HG02759 (cell line): Measurements from ENCODE around the gene TBC1D4.
"Not testable (repeated sequence)": the region's sequence is repeated elsewhere in the genome, so short reads cannot be mapped to it uniquely, and the experiment has no call there.

ENCODE experiments used
- ATAC-seq: cut with Tn5 transposase; IDR thresholded peaks from one replicate; pipeline ENCODE4 v1.9.1; 2021; ENCODE audit warnings: mild to moderate bottlenecking, moderate library complexity; ENCODE audit not compliant: unreplicated experiment

Gene TBC1D4

DNA sequence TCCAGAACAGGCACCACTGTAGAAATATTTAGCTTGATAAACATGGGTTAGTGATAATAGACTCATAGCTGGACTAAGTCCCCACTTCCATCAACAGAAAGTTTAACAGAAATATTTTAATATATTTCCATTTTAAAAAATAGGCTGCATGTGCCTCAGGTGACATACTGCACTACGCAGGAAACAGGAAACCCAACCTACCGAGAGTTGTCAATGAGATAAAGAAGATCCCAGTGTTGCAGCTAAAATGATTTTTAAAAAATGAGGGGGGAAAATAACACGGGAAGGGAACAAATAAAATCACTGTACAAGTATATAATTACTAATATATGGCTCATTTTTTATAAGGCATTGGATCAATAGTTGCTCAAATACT is 154.8 kb downstream of the TBC1D4 start:
- peak; percentile 6 for ATAC-seq

DNA sequence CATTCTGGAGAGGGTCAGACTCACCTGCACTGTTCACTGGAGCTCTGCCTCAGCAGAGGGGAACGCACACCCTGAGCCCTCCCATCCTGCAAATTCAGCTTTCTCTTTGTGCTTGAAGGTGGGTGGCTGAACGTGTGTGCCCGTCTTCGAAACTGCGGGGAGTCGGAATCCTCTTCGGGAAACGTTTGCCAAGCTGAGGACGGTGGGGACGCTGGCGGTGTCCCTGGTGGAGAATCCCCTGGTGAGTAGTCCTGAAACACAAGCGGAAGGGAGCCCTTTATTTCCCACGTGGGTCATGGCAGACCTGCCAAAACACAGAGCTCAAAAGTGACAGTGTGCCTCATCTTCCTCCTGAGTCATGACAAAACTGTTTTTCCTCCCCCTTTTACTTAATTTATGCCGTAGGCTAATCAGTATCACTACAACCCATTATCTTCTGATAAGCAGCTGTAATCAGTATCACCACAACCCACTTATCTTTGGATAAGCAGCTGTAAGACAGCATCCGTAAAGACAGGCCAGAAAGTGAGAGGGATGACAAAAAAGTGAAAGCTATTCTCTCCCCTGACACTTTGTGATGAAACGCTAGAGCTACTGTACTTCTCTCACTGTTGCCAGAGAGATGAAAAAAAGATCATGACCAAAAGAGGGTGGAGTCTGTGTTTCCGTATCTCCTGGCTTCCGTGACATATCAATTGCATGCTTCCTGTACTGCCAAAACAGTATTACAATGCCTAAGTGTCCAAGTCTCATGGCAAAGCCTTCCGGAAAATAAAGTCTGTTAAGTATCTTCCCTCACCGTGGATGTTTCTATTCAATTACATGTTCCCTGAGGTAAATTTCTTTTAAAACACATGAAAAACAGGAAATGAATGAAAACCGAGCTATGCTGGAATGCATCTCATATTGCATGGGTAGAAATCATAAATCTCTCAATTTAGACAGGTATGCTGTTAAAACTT is 155.5 kb downstream of the TBC1D4 start:
- peak; percentile 89 for ATAC-seq

DNA sequence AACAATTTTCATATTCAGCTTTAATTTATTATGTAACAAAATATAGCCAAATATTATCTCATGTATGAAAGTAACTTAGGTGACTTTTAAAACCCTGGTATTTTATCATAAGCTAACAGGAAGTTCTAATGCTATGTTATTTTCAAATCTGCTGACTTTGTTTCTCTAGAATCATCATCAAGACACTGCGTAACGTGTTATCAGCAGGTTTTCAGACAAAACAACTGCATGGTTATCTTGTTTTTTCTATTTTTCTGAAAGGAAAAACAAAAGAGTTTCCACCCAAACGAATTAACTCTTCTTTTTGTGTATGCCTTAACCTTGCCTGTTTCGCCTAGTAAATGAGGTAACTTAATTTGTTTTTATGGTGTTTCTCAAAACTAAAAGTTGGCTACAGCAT is 156.3 kb downstream of the TBC1D4 start:
- ATAC-seq, result no peak

DNA sequence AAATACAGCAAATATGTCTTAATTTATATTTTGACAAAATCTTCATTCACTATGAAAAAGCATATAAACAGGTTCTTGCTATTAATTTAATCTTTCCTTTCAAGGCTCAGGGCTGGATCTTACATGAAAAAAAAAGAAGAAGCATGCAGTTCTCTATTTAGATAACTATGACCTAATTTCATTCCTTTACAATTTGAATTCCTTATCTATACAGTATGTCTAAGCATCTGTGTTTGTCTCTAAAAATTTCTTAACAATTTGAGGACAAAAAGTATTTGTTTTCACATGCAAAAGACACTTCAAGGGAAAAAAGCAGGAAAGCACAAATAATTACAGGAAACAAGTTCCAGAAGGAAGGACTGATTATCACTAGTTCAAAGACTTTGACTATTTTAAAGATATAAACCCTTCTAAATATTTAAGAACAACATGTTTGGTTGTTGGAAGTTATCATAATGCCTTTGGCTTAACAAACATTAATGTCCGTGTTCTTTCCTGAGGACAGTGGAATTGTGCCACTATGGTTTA is 157.5 kb downstream of the TBC1D4 start:
- no peak for ATAC-seq

DNA sequence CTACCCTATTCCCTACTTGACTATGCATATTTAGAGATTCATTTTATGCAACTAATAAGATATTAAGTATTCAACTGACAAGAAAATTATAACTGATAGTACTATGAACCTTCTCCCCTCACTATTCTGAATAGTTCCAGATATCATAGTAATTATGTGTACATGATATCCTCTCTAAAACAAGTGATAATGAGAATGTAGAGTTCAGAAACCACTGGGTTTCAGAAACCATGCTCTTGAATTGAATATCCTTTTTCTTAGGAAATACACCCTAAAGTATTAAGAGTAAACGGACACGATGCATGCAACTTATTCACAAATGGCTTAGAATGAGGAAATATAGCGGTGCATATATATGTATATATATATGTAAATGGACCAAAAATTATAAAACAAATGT is 160.9 kb downstream of the TBC1D4 start:
- ATAC-seq, result no peak

DNA sequence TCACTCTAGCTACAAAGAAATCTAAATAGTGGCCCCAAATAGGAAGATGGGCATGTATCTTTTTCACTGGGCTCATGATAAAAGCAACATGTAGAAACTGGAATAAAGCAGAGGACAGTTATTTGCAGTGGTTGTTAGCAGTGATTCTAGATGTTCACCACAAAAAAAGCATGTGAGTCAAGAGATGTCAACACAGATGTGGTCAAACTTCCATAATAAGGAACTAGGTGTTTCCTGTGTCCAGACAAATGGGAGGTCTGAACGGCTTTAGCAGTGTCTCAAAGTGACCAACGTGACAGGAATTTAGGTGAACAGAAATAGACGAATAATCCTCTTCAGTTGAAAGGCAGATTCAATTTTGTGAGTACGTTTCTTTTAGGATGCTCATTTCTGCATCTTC is 162.7 kb downstream of the TBC1D4 start:
- ATAC-seq, result no peak

DNA sequence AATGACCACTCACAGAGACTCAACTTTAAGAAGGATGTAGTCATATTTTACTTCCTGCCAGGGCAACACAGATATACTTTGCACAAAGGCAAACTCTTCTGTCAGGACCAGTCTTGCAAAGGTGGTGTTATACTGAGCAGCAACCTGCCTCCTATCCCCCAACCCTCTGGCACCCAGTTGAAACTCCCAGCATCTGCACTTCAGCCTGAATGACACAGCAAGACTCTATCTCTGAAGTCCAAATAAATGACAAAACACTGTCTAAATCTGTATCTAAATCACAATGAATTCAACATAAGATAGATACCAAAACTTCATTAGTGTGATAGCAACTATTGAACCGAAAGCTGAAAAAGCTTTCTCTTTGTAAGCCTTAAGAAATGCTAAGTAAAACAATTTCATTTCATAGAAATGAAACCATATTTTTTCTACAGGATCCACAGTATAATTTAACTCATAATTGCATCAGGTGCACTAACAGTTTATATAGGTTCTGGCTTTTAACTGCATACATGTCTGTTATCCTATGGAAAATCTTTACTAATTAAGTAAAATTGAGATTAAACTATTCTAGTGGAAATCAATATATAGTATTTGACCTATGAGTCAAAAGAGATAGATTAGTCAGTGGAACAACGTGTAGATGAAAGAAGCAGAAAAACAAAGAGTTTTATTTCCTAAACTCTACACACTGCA is 163.7 kb downstream of the TBC1D4 start:
- ATAC-seq, result no peak

DNA sequence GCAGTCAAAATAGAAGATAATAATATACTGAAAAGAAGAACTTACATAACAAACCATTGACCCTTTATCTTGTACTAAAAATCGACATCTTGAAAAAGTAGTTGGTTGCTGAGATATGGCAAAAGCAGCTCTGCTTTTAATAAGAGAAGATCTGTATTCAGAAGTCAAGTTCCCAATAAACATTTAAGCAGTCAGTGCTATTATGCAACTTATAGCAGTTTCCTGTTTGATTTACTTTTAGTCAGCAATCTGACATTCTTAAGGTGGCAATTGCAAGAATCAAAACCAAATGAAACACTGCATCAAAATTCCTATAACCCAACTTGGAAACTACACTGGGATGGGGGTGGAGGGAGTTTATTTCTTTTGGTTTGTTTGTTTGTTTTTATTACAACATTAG is 165.5 kb downstream of the TBC1D4 start:
- no peak for ATAC-seq

DNA sequence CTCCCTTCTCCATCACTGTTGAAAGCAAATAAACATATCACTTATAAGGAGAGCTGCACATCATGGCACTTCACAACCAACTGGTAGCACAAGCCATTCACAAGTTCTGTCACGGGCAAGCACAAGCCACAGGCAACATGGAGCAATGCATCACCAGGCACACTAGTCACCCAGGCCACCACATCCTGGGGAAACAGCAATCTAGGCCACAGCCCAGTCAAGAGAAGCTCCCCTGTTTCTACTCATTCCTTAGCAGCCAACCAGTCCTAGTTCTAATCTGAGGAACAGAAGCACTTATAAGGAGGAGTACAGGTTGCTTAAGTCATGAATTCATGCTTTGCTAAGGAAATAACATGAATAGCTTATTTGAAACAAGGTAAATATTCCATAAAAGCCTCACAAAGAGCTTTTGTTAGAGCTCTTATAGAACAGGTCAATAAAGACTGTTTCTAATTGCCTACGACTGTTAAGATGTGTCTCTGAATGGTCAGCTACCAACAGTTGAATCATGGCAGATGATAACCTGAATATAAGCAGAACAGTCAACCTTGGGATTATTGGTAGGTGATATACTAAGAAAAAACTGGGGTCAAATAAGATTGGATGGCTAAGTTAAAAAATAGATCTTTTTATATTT is 169.0 kb downstream of the TBC1D4 start:
- ATAC-seq, result peak; percentile 45

DNA sequence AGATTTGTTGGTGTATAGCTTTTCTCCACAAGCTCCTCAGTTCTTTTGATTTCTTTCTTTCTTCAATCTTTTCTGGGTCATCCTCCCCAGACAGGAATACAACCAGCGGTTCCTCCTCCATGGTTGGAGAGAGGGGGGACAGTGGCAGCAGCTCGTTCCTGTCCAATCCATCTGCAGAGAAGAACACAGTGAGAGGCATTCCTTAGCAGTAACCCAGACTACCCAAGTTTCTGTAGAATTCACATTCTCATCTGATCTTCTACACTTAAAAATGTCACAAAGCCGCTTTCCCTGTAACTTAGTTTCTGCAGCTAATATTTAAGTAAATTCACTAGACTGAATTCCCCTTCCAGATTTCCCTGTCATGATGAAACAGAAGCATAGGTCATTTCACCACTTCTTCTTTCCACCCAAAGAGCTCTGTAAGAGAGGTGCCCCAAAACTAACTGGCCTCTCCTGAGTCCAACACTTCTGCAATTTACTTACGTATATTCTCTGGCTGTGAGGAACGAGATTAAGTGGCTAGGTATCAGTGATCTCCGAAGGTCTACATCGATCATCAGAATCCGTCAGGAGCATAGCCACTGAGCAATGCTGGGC is 171.9 kb downstream of the TBC1D4 start:
- ATAC-seq, result peak; percentile 47

DNA sequence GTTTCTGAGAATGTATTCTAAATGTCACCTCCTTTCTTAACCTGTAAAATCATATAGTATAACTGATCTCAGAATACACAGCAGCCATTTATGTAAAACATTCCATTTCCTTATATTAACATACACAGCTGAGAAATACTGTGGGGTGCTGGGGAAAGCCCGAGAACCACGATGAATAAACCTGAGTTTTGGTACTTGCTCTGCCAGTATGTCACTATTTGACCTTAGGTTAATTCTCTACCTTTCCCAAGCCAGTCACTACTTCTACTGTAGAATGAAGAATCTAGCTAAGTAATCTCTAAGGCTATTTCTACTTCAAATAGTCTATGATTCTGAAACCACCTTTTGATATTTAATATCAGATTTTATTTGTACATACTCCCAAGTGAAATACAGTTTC is 173.7 kb downstream of the TBC1D4 start:
- peak; percentile 54 for ATAC-seq

DNA sequence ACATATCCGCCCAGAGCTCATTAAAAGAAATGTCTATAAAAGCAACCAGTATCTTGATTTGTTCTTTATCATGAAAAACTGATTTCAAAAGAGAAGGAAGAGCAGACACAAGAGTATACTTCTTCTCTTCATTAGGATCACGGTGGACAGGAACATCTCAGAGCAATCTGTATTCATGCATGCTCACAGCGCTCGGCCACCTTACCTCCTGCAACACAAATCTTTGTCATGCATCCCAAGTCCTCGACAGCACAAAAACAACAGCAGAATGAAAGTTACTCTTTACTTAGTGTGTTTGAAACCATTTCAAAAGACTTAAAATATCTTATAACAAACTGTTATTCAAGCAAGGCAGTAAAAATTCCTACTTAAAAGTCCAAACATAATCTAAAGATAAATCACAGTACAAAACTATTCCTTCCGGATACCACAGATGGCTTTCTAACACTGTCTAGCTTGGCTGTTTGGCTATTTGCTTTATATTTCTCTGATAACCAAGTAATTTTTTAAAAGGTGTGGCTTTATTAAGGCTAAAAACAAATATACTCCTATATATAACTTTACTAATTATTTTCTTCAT is 174.5 kb downstream of the TBC1D4 start:
- no peak for ATAC-seq

DNA sequence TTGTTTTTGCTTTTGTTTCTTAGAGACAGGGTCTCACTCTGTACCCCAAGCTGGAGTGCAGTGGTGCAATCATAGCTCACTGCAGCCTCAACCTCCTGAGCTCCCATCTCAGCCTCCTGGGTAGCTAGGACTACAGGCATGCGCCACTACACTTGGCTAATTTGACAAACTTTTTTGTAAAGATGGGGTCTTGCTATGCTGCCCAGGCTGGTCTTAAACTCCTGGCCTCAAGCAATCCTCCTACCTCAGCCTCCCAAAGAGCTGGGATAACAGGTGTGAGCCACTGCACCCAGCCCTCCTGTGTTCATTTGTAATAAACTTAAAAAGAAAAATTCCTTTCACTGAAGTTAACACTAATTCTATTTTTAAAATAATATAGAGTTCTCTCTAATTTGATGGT is 175.0 kb downstream of the TBC1D4 start:
- ATAC-seq, result not testable (repeated sequence)

DNA sequence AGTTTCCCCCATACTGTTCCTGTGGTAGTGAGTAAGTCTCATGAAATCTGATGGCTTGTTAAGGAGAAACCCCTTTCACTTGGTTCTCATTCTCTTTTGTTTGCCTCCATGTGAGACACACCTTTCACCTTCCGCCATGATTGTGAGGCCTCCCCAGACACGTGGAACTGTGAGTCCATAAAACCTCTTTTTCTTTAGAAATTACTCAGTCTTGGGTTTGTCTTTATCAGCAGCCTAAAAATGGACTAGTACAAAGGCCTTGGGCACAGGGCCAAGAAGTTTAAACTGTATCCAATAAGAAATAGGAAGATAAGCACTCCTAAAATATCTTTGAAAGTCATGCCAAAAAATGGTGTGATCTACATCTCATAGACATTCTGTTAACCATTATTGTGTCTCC is 176.9 kb downstream of the TBC1D4 start:
- ATAC-seq, result no peak

DNA sequence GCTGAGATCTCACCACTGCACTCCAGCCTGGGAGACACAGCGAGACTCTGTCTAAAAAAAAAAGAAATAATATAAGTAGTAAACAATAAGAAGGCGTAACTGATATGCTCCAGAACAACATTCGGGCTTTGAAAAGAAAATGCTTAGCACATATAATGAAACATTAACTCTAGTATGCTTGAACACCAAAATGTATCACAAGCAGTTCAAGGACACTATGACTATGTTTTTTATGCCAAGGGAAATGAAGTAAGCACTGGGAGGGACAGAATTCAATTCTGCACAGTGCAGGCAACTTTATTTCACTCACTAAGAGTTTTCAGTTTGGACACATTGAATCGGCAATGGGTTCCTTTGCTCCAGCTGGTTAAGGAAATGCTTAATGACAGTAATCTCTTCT is 178.7 kb downstream of the TBC1D4 start:
- ATAC-seq, result no peak

DNA sequence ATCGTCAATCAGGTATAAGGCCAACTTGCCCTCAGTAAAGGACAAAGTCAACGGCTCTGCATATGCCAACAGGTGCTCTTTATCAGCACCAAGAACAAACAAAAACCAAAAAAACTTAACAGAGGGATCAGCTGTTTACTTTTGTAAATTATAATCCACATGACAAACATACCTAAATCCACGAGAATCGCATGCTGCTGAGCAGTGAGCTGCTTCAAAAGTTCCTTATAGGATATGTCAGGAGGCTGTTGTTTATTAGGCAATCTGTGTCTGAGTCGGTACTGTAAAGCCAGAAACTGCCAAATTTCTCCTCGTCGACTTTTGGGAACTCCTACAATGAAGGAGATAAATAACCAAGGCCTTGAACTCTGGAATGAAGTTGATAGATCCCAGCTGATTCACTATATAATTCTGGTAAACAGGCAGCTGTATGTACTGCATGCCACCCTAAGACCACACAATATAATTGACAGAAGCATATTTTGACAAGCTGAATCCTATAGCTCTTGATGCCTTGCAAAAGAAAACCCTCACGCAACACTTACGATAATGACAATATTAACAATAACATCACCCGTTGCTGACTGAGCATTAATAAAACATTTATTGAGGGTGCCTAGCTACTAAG is 179.8 kb downstream of the TBC1D4 start:
- no peak for ATAC-seq

DNA sequence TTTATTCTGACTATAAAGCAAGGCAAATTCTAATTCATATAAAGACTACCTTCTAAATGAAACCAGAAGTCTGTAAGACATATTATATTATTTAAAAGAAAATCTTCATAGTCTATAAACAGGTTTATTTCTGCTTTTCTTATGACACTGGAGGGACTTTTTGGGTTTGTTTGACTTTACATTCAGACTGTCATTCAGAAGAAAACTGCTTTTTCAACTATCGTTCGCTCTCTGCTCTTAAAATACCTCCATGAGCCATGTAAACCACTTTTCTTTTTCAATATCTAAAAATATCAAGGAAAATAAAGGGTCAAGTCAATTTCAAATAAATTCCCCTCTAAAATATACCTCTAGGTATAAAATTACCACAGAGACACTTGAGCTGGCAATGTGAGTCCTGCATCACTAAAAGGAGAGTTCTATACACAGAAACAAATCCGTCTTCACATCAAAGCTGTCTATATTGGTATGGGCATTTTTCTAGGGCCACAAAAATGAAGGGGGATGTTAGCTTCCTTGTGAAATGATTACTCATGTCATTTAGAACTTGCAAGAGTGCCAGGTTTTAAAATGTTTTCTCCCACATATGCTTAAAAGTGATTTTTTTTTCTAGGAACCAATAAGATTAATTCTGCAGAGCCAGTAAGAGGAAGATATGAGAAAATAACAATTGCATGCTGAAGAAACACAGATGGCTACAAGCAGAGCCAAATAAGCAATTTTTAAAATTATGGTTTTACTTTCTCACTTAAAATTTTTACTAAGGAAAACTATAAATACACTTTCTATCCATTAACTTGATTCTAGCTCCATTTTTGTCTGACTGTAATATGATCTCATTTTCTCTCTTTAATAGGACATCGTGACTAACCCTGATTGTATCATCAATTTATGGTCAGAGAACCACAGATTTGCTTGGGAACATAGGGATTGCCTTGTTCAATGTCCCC is 181.8 kb downstream of the TBC1D4 start:
- peak; percentile 74 for ATAC-seq

DNA sequence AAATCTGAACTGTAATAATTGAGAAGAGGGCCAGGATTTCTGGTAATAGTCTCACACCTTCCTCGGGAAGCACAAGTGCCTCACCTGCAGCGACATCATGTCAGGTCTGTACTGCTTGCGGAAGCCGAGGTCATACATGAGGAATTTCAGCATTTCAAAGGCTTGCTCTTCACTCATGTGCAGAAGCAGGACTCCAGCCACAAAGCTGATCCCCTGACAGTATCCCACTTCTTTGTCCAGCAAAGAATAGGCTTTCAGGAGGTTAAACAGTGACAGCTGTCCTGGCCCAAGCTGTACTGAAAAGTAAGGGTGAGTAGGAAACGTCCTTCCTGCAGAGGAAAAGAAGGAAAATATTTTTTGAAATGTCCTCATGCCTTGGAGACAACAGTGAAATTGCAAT is 182.7 kb downstream of the TBC1D4 start:
- ATAC-seq, result no peak

DNA sequence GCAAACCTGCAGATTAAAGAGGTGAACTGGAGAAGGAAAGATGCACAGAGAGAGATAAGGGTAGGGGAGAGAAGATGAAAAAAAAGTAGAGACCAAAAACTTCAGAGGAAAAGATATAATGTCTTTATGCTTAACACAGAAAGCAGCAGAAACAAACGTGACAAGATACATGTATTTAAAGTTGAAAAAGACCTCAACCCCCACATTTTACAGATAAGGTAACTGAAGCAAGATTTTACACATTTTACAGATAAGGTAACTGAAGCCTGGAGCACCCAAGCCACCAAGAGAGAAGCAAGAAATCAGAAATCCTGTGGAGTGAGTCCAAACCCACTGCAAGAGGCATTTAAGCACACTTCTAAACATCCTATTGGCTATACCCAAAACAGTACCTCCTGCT is 185.3 kb downstream of the TBC1D4 start:
- no peak for ATAC-seq
